PC-9 (cell line): ENCODE results near the gene ESPN.

Experiments used
- CTCF ChIP-seq: fragments of 200-600 bp; sonication (generic); conservative IDR thresholded peaks from 2 replicates; pipeline ENCODE4 v1.6.1; 2017; ENCODE audit warnings: mixed run types, antibody characterized with exemption, mild to moderate bottlenecking, moderate library complexity
- EZH2 ChIP-seq: fragments of 200-600 bp; sonication (generic); IDR thresholded peaks from 2 replicates; pipeline ENCODE4 v1.8.0; 2017; ENCODE audit warnings: antibody characterized with exemption, low read depth

- no peak for TF ChIP-seq CTCF
- TF ChIP-seq EZH2 = no peak
Measured at GRCh38 chr1:6510493-6510892, 85.9 kb downstream of the ESPN start.
